K562 (cell line): ENCODE data around the gene C4orf50. TPM values are rescaled to one million over a fixed set of nuclear protein-coding genes. Genes with fewer than 3 reads are reported as not detected.

Source experiments
- ATAC-seq: fragments of 200-7000 bp; cut with Tn5 transposase; 3 replicates; pipeline ENCODE4 v1.9.1; 2020; ENCODE audit warnings: moderate library complexity
- BruUV-seq: library from RNA; stranded (reverse); fragments of 400-500 nt; replicated peaks from 2 replicates; lab custom pipeline; 2021; lab: Mats Ljungman, UMichigan
- CTCF ChIA-PET: fragments of 300-600 bp; formaldehyde crosslinking; extraction: SDS; loops from one replicate; lab custom pipeline; 2021; ENCODE audit warnings: low intra/inter-chr PET ratio; lab: Yijun Ruan, JAX
- POLR2A ChIA-PET: fragments of 300-600, 350-650 bp; sonication (Branson Sonifier 250); formaldehyde crosslinking; extraction: SDS; loops from one replicate; lab custom pipeline; 2021; ENCODE audit warnings: antibody characterized with exemption, inconsistent platforms; lab: Yijun Ruan, JAX
- DNase-seq, 4 experiments: peaks; one replicate each; pipeline versions ENCODE4 v3.0.0 to v3.0.0-alpha.2; 2011 to 2018; ENCODE audit warnings: low spot score in 3 of 4, mixed read lengths in 3 of 4; ENCODE audit errors: extremely low read depth in 1 of 4
- FAIRE-seq: peaks from 2 replicates; lab custom pipeline; 2011; peaks lifted over from hg19 to GRCh38; lab: Jason Lieb, UNC
- H2AFZ ChIP-seq: 2 replicates; pipeline ENCODE4 v1.6.0; 2011; ENCODE audit warnings: low read depth, low read length, control low read depth, inconsistent platforms
- H3K27ac ChIP-seq: fragments of 200-600 bp; 3 replicates; pipeline ENCODE4 v1.8.0; 2011; ENCODE audit warnings: low read depth, mild to moderate bottlenecking, control low read depth, inconsistent platforms, low read length, moderate library complexity, mixed read lengths; ENCODE audit errors: extremely low read depth
- H3K27me3 ChIP-seq, 2 experiments: fragments of 300-600 bp in 1 of 2; 2 replicates in 1 of 2; 3 replicates in 1 of 2; pipeline versions ENCODE4 v1.6.0 to v1.8.0; 2011; ENCODE audit warnings: inconsistent platforms in 2 of 2, low read length in 2 of 2, mild to moderate bottlenecking in 1 of 2, mixed read lengths in 1 of 2, moderate library complexity in 1 of 2; ENCODE audit not compliant: control insufficient read depth in 2 of 2, insufficient read depth in 2 of 2
- H3K36me3 ChIP-seq: fragments of 300-600 bp; 3 replicates; pipeline ENCODE4 v1.8.0; 2011; ENCODE audit warnings: mild to moderate bottlenecking, low read length, inconsistent platforms; ENCODE audit not compliant: control insufficient read depth, insufficient read depth
- H3K4me1 ChIP-seq, 2 experiments: fragments of 200-600 bp in 1 of 2; replicated peaks in 1 of 2; 2 replicates in 1 of 2; 3 replicates in 1 of 2; pipeline versions ENCODE4 v1.5.1 to v1.8.0; 2011; ENCODE audit warnings: inconsistent platforms in 2 of 2, low read length in 2 of 2, mild to moderate bottlenecking in 1 of 2, mixed read lengths in 1 of 2, moderate library complexity in 1 of 2; ENCODE audit not compliant: control insufficient read depth in 2 of 2, insufficient read depth in 2 of 2
- H3K4me2 ChIP-seq: 2 replicates; pipeline ENCODE4 v1.6.1; 2011; ENCODE audit warnings: low read length, control low read depth, inconsistent platforms, mixed read lengths; ENCODE audit not compliant: insufficient read depth
- H3K4me3 ChIP-seq: fragments of 200-600 bp; sonication (generic), shearing (Covaris generic); 2 replicates; pipeline ENCODE4 v1.5.1; 2016; ENCODE audit warnings: control low read depth, inconsistent platforms
- H3K79me2 ChIP-seq: fragments of 200-600 bp; 3 replicates; pipeline ENCODE4 v1.8.0; 2011; ENCODE audit warnings: low read length, inconsistent platforms; ENCODE audit not compliant: control insufficient read depth, insufficient read depth
- H3K9ac ChIP-seq, 2 experiments: 2 replicates each; pipeline versions ENCODE4 v1.6.0 to v1.6.1; 2011; ENCODE audit warnings: low read depth in 2 of 2, low read length in 2 of 2, control low read depth in 1 of 2, inconsistent platforms in 1 of 2, mild to moderate bottlenecking in 1 of 2, mixed read lengths in 1 of 2; ENCODE audit not compliant: insufficient read depth in 1 of 2
- H3K9me1 ChIP-seq: one replicate; pipeline ENCODE4 v1.6.0; 2011; ENCODE audit warnings: inconsistent platforms, mild to moderate bottlenecking, low read length, moderate library complexity; ENCODE audit not compliant: control insufficient read depth, insufficient read depth
- H3K9me3 ChIP-seq: replicated peaks from 2 replicates; pipeline ENCODE4 v1.5.1; 2011; ENCODE audit warnings: low read depth, low read length, inconsistent platforms; ENCODE audit not compliant: control insufficient read depth, insufficient read depth
- H4K20me1 ChIP-seq: replicated peaks from 2 replicates; pipeline ENCODE4 v1.6.1; 2011; ENCODE audit warnings: low read length, inconsistent platforms, mixed read lengths; ENCODE audit not compliant: control insufficient read depth, insufficient read depth
- HNRNPK ChIP-seq: fragments of 200-400 bp; formaldehyde crosslinking; IDR thresholded peaks from one replicate; pipeline ENCODE4 v1.6.1; 2018; ENCODE audit warnings: mild to moderate bottlenecking, low read depth, low read length; ENCODE audit not compliant: poor library complexity, severe bottlenecking
- RAD21 ChIP-seq, 2 experiments: fragments of 250-450 bp in 1 of 2; fragments of 450-650 bp in 1 of 2; sonication (Bioruptor Pico) in 1 of 2; formaldehyde crosslinking in 1 of 2; IDR thresholded peaks in 1 of 2; conservative IDR thresholded peaks in 1 of 2; 2 replicates each; pipeline versions ENCODE4 v1.4.0 to v1.8.0; 2020 to 2022; ENCODE audit warnings: mild to moderate bottlenecking in 2 of 2, moderate library complexity in 1 of 2
- RUNX1 ChIP-seq: sonication (generic); IDR thresholded peaks from 2 replicates; pipeline ENCODE4 v1.6.1; 2016; ENCODE audit warnings: antibody characterized with exemption, low read depth
- SNIP1 ChIP-seq: fragments of 450-650 bp; IDR thresholded peaks from 2 replicates; pipeline ENCODE4 v1.7.1; 2017; ENCODE audit warnings: low read depth, mild to moderate bottlenecking
- ZC3H11A ChIP-seq: IDR thresholded peaks from 2 replicates; pipeline ENCODE4 v1.6.1; 2012; ENCODE audit warnings: low read depth, low read length, improper control_type of control experiment
- WGBS: fragments of 100-300 bp; shearing (Covaris generic); methylation state at CpG from one replicate; pipeline ENCODE4 v1.1.6; 2016; ENCODE audit warnings: low coverage, mixed read lengths; ENCODE audit not compliant: insufficient coverage; ENCODE audit errors: missing lambda C conversion rate; 5-methylcytosine and 5-hydroxymethylcytosine counted together
- in situ Hi-C: fragments of 300-500 bp; cut with MboI; formaldehyde crosslinking; loops from 4 replicates; pipeline ENCODE4 v1.15.0; 2018; ENCODE audit warnings: inconsistent platforms, mixed read lengths
- intact Hi-C: fragments of 100-400 bp; cut with micrococcal nuclease; formaldehyde crosslinking; loops from 2 replicates; pipeline ENCODE4 v1.14.2; 2022
- polyA plus RNA-seq, 8 experiments: library from polyadenylated mRNA; depleted of rRNA in 4 of 8; stranded (reverse) in 5 of 8; unstranded in 3 of 8; fragments of >200 nt; fragmentation: Nextera tagmentation in 2 of 8; fragmentation: Illumina TruSeq in 1 of 8; extraction: Ambion mirVana in 2 of 8; extraction: Trizol in 1 of 8; gene quantifications; 2 replicates each; pipeline versions ENCODE4 v1.2.1 to v1.2.3, GENCODE V29; 2011 to 2014; ENCODE audit warnings: inconsistent platforms in 1 of 8, missing spikeins in 1 of 8
- total RNA-seq, 7 experiments: library from RNA; depleted of rRNA in 6 of 7; stranded (reverse); fragments of >200 nt in 6 of 7; fragmentation: Illumina TruSeq in 2 of 7; extraction: Trizol in 2 of 7; gene quantifications; 2 replicates each; pipeline versions ENCODE4 v1.2.1 to v1.2.3, GENCODE V29; 2011 to 2021; ENCODE audit warnings: low replicate concordance in 1 of 7
- TF ChIP-seq, protein P1 (sequence below): sonication (generic); formaldehyde crosslinking; IDR thresholded peaks from 2 replicates; pipeline ENCODE4 v1.8.1; 2023; ENCODE audit warnings: missing genetic modification reagents, mild to moderate bottlenecking, borderline replicate concordance

C4orf50 gene
- total and polyA plus RNA-seq, 9 of the 15 experiments (the other 6 are each of a cell fraction or from before 2014, with no cell fraction given): not detected

DNA sequence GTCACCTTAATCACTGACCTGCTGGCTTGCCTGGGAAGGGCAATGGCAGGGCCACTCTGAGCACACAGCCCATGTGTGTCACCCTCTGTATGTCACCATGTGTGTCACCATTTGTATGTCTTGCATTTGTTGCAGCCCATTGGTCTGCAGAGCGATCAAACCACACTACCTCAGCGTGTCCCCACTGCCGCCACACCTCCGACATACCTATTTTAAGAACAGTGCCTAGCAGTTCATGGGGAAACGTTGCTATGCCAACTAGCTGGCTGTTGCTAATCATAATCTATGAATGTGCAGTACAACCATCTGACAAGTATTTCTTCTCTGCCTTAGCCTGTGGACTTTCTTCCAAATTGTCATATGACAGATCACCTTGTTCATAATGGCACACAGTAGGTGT lies 117.4 kb downstream of the C4orf50 start (continued):
- TF ChIP-seq RAD21 (CRISPR knock-in tag; conservative IDR thresholded peaks at IDR 0.05 in 1 of 2, IDR thresholded peaks at IDR 0.05 in 1 of 2) (no peak), ZC3H11A (no peak), RUNX1 (no peak), HNRNPK (no peak)
- TF ChIP-seq, protein P1, sequence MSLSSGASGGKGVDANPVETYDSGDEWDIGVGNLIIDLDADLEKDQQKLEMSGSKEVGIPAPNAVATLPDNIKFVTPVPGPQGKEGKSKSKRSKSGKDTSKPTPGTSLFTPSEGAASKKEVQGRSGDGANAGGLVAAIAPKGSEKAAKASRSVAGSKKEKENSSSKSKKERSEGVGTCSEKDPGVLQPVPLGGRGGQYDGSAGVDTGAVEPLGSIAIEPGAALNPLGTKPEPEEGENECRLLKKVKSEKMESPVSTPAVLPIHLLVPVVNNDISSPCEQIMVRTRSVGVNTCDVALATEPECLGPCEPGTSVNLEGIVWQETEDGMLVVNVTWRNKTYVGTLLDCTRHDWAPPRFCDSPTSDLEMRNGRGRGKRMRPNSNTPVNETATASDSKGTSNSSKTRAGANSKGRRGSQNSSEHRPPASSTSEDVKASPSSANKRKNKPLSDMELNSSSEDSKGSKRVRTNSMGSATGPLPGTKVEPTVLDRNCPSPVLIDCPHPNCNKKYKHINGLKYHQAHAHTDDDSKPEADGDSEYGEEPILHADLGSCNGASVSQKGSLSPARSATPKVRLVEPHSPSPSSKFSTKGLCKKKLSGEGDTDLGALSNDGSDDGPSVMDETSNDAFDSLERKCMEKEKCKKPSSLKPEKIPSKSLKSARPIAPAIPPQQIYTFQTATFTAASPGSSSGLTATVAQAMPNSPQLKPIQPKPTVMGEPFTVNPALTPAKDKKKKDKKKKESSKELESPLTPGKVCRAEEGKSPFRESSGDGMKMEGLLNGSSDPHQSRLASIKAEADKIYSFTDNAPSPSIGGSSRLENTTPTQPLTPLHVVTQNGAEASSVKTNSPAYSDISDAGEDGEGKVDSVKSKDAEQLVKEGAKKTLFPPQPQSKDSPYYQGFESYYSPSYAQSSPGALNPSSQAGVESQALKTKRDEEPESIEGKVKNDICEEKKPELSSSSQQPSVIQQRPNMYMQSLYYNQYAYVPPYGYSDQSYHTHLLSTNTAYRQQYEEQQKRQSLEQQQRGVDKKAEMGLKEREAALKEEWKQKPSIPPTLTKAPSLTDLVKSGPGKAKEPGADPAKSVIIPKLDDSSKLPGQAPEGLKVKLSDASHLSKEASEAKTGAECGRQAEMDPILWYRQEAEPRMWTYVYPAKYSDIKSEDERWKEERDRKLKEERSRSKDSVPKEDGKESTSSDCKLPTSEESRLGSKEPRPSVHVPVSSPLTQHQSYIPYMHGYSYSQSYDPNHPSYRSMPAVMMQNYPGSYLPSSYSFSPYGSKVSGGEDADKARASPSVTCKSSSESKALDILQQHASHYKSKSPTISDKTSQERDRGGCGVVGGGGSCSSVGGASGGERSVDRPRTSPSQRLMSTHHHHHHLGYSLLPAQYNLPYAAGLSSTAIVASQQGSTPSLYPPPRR: no peak

DNA sequence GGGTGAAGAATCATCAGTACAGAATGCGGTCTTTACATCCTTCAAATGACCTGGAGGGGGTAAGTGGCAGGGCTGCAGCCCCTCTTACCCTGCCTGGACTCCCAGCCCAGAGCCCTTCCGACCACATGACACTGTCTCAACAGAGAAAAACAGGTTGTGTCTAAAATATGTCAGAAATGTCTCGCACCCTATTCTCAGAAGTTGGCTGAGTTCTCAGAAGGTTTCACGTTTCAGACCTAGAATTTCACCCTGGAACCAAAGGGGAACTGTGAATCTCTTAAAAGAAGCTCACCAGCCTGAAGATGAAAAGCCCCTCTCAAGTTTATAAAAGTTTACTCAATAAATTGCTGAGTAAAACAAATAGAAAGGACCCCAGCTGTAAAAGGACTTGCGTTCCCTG lies 118.3 kb downstream of the C4orf50 start:
- ATAC-seq: no peak
- WGBS: 4% methylated on average over 5 of the region's 5 CpGs
- H3K79me2 ChIP-seq: no peaks in the 10 kb centered on the region
- H3K4me1 ChIP-seq: no peaks in the 10 kb centered on the region; a peak in 2 of 5 replicates
- in situ Hi-C loops: no loop called here
- no peak overlapping the region for H3K27ac ChIP-seq
- no peaks in the 10 kb centered on the region for H3K9me1 ChIP-seq
- intact Hi-C loops: no loop called here
- TF ChIP-seq SNIP1: no peak
- peaks cover 0 to 17% of the 10 kb centered on the region in 2 experiments; a peak in 4 of 5 replicates for H3K27me3 ChIP-seq
- no peak overlapping the region for H3K4me2 ChIP-seq
- CTCF ChIA-PET: no interaction called here
- no peak for FAIRE-seq
- H3K9me3 ChIP-seq: no peaks in the 10 kb centered on the region
- H3K9ac ChIP-seq: no peak overlapping the region
- no peak overlapping the region for H3K4me3 ChIP-seq
- no peak overlapping the region for H2AFZ ChIP-seq
- peaks cover 6% of the 10 kb centered on the region; the same call in 1 of the 2 replicates for H4K20me1 ChIP-seq
- no peak for DNase-seq
- POLR2A ChIA-PET: interaction anchor here (0.6 kb wide), 1 partner anchor 17 kb away, joined by 3 read pairs; no protein-coding TSS in a partner anchor
- H3K36me3 ChIP-seq: no peaks in the 10 kb centered on the region
- BruUV-seq: no TSS peak
